HFFc6 (cell line): ENCODE measurements around the gene KCNIP4. TPM values are rescaled to one million over a fixed set of nuclear protein-coding genes. Genes with fewer than 3 reads are reported as not detected.

Experiments used
- DNase-seq: peaks from one replicate; pipeline ENCODE4 v3.0.0-alpha.2; 2018
- H3K27ac Mint-ChIP-seq: 2 replicates; pipeline ENCODE4 v1.8.0; 2020; ENCODE audit warnings: mild to moderate bottlenecking, mixed read lengths
- H3K27me3 Mint-ChIP-seq: 2 replicates; pipeline ENCODE4 v1.8.0; 2021; ENCODE audit warnings: mild to moderate bottlenecking, moderate library complexity, mixed read lengths; ENCODE audit not compliant: insufficient read depth
- H3K36me3 Mint-ChIP-seq: 2 replicates; pipeline ENCODE4 v1.8.0; 2021; ENCODE audit warnings: low read depth, mixed read lengths
- H3K4me1 Mint-ChIP-seq: 2 replicates; pipeline ENCODE4 v1.8.0; 2020; ENCODE audit warnings: low read depth, mixed read lengths
- H3K4me3 Mint-ChIP-seq: 2 replicates; pipeline ENCODE4 v1.8.0; 2020; ENCODE audit warnings: mild to moderate bottlenecking, moderate library complexity, mixed read lengths
- H3K9me3 Mint-ChIP-seq: 2 replicates; pipeline ENCODE4 v1.8.0; 2020; ENCODE audit warnings: mild to moderate bottlenecking, mixed read lengths
- CTCF ChIP-seq: fragments of 200-600 bp; sonication (generic); IDR thresholded peaks from 2 replicates; pipeline ENCODE4 v1.5.0; 2021; ENCODE audit warnings: antibody characterized with exemption, mild to moderate bottlenecking
- total RNA-seq, 6 experiments: library from RNA; stranded (reverse); fragmentation: NEBNext Ultra II Directional; extraction: Animal tissue kit (Norgen Biotek cat#: 25700); gene quantifications; 2 replicates in 1 of 6; 3 replicates in 5 of 6; pipeline ENCODE4 v1.2.3, GENCODE V29; 2021

Gene KCNIP4
- total RNA-seq, 6 experiments from 2014 or later, result not detected

GRCh38 chr4:21858971-21859370 lies 89.6 kb downstream of the KCNIP4 start:
- H3K9me3 Mint-ChIP-seq, result no peaks in the 10 kb centered on the region
- no peak overlapping the region for H3K4me3 Mint-ChIP-seq
- TF ChIP-seq CTCF, result no peak
- peaks cover 7% of the 10 kb centered on the region for H3K4me1 Mint-ChIP-seq
- DNase-seq, result peak; percentile 48
- no peak overlapping the region for H3K27ac Mint-ChIP-seq
- no peaks in the 10 kb centered on the region for H3K36me3 Mint-ChIP-seq
- peaks cover 3% of the 10 kb centered on the region for H3K27me3 Mint-ChIP-seq

DNA sequence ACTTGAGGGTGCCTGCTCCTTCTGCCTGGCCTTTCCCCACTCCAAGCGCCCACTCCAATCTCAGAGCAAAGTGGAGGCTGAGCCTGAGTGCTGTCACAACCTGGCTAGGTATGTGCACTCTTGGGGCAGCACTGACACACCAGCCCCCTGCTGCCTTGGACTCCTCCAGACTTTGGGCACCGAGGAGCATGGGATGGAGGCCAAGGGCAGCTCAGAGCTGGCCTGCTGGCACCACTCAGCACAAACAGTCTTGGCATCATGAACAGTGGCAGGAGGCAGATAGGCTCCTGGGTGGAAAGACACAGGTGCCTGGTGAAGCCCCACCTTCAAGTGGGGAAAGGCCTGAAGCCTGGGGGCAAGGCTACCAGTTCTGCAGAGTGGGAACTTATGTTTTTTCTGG lies 91.8 kb downstream of the KCNIP4 start:
- Mint-ChIP-seq H3K27me3 (peaks cover 3% of the 10 kb centered on the region), H3K9me3 (no peaks in the 10 kb centered on the region), H3K4me3 (no peak overlapping the region), H3K36me3 (no peaks in the 10 kb centered on the region), H3K4me1 (peaks cover 7% of the 10 kb centered on the region), H3K27ac (no peak overlapping the region)
- TF ChIP-seq CTCF, result no peak
- DNase-seq, result no peak

GRCh38 chr4:21856301-21856700 lies 92.3 kb downstream of the KCNIP4 start:
- no peaks in the 10 kb centered on the region for H3K36me3 Mint-ChIP-seq
- no peaks in the 10 kb centered on the region for H3K9me3 Mint-ChIP-seq
- DNase-seq, result no peak
- H3K4me1 Mint-ChIP-seq, result peaks cover 7% of the 10 kb centered on the region
- H3K27ac Mint-ChIP-seq, result no peak overlapping the region
- H3K4me3 Mint-ChIP-seq, result no peak overlapping the region
- H3K27me3 Mint-ChIP-seq, result peaks cover 3% of the 10 kb centered on the region
- TF ChIP-seq CTCF, result no peak

- Mint-ChIP-seq H3K4me3 (no peak overlapping the region), H3K27ac (no peak overlapping the region), H3K27me3 (peaks cover 6% of the 10 kb centered on the region), H3K36me3 (no peaks in the 10 kb centered on the region), H3K9me3 (no peaks in the 10 kb centered on the region), H3K4me1 (peaks cover 36% of the 10 kb centered on the region)
- TF ChIP-seq CTCF, result no peak
- DNase-seq, result no peak
Observed at GRCh38 chr4:21849077-21849476, 99.5 kb downstream of the KCNIP4 start.

DNA sequence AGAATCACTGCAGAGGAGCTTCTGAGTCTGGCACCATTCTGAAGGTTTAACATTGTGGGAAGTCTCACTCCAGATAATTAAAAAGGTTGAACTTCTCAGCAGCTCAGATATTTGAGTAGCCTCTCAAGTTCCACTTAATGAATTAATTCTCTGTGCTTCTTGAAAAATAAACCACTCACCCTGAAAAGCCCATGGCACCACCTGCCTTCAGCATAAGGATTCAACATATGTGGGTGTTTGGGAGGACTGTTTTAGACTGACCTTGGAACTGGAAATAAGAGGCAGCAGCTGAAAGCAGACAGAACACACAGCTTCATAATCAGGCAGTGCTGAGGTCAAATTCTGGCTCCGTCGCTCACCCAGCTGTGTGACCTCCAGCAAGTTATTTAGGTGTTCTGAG lies 100.6 kb downstream of the KCNIP4 start:
- no peak overlapping the region for H3K4me3 Mint-ChIP-seq
- no peak for TF ChIP-seq CTCF
- H3K4me1 Mint-ChIP-seq, result peaks cover 36% of the 10 kb centered on the region
- no peaks in the 10 kb centered on the region for H3K36me3 Mint-ChIP-seq
- no peaks in the 10 kb centered on the region for H3K9me3 Mint-ChIP-seq
- DNase-seq, result no peak
- peaks cover 5% of the 10 kb centered on the region; the same call in 1 of the 2 replicates for H3K27me3 Mint-ChIP-seq
- H3K27ac Mint-ChIP-seq, result no peak overlapping the region

DNA sequence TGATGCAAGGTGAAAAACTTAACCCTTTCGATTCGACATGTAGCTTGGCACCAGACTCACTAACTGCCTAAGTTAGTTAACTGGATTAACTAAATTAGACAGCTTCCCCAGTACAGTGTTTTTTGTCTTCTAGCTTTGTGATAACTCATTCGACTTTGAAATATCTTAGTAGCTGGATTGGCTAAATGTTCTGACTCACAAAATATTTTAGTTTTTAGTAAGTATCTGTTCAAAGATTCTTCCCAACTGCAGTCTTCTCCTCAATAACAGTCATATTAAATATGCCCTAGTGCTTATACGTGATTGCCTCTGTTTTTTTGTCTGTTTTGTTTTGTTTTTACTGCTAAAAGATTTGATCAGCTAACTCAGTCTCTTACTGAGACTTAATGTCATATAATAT lies 102.9 kb downstream of the KCNIP4 start:
- Mint-ChIP-seq H3K27ac (peak overlapping the region; percentile 35; the same call in 1 of the 2 replicates), H3K4me3 (peak overlapping the region; percentile 51), H3K9me3 (no peaks in the 10 kb centered on the region), H3K4me1 (peaks cover 36% of the 10 kb centered on the region), H3K27me3 (no peaks in the 10 kb centered on the region; the same call in 1 of the 2 replicates), H3K36me3 (no peaks in the 10 kb centered on the region)
- peak; percentile 40 for DNase-seq
- no peak for TF ChIP-seq CTCF
